ENCODE measurements around the gene ALK.
A peak's percentile ranks its signal among the peaks of the same experiment; 100 is the strongest.

ALK gene

DNA sequence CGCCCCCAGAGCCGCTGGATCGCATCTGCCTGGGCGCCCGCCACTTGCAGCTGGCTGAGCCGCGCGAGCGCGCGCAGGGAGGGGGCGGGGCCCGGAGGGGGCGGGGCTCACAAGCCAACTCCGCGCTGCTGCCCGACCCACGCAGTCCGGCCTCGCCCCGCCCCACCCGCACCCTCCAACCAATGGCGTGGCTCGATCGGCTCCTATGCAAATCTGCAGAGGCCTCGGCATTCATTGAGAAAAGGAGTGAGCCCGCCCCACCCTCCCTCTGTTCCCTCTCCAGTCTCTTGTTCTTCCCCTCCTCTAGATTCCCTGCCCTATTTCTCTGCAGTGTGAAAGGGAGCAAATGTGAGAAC lies at the start of gene ALK:
Gene ALK (minus strand): TSS at position 27 of the 356 bp plus-strand sequence. CDS start 927 bp downstream, outside the sequence.
- peak; percentile 94 for DNase-seq

DNA sequence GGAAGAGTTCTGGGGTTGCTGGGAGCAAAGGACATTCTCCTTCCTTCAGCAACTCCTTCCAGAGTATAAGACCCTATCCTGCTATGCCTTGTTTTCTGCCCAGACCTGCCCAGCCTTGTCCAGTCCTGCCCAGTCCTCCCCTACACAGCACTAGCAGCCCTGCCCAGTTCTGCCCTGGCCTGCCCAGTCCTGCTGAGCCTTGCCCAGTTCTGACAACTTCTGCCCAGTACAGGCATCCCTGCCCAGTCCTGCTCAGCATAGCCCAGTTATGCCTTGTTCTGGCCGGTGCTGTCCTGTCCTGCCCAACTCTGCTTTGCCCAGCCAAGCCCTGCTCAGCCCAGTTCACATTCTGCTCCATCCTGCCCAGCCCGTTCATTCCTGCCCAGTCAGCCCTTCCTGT lies 44.9 kb upstream of the ALK start:
- DNase-seq, result no peak

DNA sequence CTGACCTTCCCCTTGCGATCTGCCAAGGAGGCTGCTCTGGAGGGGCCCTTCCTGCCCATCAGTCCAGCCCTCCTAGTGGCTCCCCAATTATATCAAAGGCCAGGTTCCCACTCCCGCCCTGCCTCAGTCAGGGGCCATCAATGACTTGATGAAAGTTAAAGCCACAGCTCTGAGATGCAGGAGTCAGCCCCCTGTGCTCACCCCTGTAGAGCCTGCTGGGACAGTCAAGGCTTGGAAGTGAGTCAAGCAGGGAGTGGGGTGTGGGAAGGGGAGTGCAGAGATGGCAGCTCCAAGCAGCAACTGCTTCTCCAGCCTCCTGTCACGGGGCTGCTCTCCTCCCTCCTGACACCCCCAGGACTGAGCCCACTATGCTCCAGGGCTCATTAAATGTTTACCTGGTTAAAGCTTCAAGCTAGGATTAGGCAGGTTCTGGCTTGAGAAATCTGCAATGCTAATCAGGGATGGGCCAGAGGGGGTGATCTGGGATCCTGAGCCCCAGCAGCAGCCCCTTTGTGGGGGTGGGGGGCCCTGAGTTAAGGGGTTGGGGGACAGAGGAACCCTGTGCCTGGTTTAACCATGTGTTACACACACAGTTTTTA lies 42.7 kb upstream of the ALK start:
- no peak for DNase-seq

DNA sequence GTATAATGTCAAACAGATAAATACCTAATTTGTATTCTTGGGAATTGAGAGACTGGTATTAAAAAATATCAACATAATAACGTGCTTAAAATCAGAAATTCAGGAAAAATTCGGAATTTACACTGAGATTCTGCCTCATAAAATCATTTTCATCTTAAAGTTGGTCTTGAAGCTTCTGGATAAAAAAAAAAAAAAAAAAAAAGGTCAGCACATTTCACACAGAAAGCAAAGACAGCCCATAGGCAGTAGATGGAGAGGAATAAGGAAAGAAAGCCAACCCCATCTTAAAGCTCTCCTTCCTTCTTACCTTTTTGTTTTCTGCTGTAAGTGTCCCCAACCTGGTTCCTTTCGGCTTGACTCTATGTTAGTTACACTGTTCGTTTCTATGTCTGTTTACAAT lies 41.5 kb upstream of the ALK start:
- no peak for DNase-seq

DNA sequence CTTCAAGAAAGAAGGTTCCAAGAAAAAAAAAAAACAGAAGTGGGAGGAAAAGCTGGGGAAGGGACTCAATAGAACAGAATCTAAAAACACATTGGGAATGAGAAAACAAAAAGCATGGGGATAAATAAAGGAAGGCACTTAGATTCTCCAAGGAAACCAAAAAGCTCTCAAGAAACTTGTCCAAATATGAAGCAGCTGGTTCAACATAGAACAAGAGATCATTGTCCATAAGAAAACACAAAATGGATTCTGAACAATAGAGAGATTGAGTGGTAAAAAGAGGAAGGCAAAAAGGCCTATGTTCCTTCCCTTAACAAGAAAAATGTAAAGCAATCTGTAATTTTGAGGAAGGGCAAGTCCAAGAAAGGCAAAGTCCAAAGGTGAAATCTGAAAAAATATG lies 32.9 kb upstream of the ALK start:
- no peak for DNase-seq

GRCh38 chr2:29952973-29953372 lies 31.6 kb upstream of the ALK start:
- no peak for DNase-seq

- no peak for DNase-seq
These were observed 30.2 kb upstream of the ALK start for GRCh38 chr2:29951576-29951975.

DNA sequence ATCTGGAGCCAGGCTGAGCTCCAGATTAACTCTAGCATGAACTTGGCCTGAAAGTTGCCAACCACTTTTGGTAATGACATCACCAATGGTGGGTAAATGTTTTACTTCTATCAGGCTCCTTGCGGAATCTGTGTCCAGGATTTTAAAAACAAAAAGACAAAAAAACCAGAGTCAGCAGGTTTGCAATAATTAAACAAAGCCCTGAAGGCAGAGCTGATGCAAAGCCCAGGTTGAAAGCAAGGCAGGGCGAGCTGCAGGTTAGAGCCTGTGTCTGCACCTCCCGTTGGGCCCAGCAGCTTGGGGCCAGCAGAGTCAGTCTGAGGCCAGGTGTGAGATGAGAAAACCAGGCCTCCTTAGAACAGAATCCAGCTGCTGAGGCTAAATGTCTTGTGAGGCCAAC lies 29.1 kb upstream of the ALK start:
- DNase-seq, result no peak

GRCh38 chr2:29949042-29949441 lies 27.7 kb upstream of the ALK start:
- no peak for DNase-seq

GRCh38 chr2:29946505-29946904 lies 25.1 kb upstream of the ALK start:
- DNase-seq, result peak; percentile 33

DNA sequence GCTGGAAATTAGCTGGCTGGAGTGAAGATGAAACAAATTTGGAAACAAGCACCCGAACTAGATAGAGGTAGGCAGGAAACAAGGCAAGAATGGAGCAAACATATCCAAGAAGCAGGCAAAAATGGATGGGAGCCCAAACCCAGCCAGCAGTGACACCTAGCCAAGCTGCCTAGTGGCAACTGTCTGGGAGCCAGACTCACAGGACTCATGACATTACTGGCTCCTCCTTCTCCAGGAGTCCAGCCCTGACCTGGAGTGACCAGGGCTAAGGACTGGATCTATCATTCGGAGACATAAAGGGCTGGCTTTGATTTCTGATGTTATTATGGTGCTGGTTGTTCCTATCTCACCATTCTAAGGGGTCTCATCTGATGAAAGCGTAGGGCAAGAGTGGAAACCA lies 21.3 kb upstream of the ALK start:
- no peak for DNase-seq

DNA sequence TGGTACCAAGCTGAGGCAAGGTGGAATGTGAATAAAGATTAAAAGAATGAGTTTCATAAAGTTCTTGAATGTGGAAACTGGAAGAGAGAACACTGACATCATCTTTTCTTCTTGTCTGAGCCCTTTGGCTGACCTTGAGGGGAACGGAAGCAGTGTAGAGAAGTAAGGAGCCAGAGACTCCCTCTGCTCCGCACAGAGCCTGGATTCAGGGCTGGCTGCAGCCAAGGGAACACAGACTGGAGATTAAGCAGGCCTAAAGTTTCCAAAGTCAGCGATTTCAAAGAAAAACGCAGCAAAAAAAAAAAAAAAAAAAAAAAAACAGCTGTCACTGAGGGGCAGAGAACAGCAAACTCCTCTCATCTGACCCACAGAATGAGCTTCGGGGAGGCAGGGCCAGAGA lies 19.3 kb upstream of the ALK start:
- DNase-seq, result no peak

GRCh38 chr2:29936020-29936419 lies 14.6 kb upstream of the ALK start:
- DNase-seq, result no peak

- DNase-seq, result no peak
These were observed 10.4 kb upstream of the ALK start for GRCh38 chr2:29931818-29932217.

DNA sequence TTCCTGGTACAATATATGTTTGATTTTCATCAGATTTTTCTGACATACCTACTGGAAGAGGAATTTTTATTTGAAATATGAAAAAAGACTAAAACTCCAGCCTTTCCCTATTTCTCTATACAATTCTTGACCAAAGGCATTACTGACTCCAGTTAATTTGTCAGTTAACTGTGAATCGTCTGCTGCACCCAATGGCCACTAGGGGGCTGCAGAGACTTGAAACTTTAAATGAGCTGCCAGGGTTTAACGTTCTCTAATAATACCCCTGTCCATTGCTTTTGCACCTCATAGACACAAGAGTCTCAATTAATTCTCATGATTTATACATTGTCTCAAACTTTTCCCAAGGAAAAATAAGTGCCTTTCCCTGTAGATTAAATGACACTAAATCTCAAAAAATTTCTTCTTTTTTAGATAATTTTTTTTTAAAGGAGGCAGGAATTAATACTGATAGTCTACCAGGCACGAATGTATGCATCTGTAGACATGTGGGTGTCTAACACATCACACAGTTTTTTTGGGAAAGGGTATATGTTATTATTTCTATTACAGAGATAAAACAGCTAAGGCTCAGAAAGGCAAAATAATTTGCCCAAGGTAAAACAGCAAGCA lies 1.8 kb upstream of the ALK start:
- peak; percentile 77 for DNase-seq

DNA sequence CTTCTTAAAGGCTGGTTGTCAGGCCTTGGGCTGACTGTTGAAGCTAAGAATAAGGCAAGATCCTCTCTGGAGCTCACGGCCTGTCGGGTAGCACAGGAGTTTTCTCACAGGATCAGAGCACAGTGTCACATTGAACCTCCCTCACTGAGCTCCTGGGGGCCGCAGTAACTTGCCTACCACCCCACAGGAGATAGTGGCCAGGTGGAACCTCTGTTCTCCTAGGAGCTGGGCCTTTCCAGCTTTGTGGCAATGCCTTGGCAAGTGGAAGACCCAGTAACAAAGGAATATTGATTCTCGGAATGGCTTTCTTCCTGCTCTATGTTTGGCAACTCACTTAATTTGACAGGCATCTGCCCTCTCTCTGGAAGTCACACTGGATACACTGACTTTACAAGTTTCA lies 1.2 kb upstream of the ALK start:
- no peak for DNase-seq

DNA sequence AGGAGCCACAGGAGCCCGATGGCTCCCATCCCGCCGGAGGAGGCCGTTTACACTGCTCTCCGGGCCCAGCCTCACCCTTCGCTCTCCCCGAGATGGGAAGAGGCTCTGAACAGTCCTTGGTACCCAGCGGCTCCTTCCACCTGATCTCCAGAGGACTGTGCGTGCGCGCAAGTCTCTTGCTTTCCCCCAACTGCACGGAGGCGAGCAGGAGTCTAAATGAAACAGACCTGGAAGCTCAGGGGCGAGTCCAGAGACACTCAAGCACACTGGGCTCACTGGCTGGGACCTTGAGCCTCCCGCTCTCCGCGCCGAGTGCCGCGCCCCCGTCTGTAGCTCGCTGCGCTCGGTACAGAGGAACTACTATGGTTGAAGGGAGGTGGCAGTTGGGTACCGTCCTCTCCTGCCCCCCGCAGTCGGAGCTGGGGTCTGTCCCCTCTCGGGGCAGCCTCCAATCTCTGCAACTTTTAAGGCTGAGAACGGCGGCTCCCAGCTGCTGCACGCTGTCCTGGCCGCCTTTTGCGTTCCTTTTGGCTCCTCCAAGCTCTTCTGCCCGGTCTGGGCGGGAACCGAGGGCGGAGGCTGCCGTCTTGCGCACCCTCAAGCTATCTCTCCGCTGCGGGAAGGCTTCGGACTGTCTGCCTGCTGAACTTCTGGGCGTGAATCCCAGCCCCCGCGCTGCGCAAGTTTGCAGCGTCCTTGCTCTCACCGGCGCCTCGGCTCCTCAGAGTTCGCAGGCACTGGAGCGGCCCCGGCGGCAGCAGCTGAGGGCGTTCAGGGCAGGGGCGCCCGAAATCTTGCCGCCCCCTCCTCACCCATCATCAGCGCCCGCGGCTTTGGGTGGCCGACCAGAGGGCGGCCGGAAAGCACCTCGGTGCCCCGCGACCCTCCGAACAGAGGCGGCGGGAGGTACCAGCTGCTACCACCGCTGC lies 491 bp downstream of the ALK start:
- DNase-seq, result peak; percentile 64

DNA sequence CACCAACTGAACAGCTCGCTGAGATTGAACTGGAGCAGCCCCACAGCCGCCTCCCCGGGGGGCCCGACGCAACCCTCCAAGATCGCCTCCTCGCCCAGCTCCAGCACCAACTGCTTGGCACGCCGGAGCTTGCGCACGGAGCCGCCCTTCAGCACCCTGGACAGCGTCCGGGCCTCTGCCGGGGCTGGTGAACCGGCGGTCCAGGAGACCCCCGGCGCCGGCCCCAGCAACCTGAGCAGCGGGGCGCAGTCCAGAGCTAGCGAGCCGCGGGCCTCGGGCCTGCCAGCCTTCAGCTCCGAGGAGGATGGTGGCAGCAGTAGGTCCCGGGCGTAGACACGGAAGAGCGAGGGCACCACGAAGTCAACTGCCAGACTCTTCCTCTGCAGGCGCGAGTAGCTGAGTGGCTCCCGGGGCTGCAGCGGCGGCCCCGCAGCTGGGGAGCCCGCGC lies 1.2 kb downstream of the ALK start:
- DNase-seq, result peak; percentile 53

DNA sequence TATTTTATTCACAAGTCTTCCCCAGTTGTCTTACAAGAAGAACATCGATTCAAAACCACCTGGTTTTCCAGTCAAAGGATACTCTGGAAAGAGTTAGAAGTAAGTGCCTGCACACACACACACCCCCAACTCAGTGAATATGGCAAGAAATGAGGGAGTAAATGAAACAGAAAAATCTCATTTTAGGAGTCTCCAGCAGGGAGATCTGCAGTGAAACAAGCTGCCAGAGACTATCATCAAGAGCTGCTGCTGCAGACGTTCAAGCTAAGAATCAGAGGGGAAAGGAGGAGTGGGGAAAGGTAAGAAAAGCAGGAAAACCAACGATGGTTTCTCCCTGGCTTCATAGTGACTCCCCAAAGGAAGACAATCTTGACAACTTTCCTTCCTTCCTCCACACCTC lies 2.4 kb downstream of the ALK start:
- DNase-seq, result peak; percentile 23

DNA sequence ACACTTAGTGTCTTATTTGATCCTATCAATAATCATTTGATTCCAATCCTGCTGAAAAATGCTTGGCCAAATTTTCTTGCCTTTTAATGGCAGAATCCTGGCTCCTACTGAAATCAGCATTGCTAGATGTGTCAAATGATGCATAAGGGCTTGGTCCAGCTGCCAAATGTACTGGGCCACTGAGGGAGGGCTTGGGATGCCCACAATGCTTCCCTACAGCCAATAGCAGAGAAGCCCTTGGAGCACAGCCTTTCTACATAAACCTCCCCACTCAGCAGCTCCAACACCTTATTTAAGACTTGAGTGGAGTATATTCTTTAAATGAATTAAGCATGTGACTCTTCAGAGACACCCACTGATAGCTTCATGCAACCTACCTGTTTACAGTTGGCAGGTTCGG lies 3.6 kb downstream of the ALK start:
- DNase-seq, result no peak

DNA sequence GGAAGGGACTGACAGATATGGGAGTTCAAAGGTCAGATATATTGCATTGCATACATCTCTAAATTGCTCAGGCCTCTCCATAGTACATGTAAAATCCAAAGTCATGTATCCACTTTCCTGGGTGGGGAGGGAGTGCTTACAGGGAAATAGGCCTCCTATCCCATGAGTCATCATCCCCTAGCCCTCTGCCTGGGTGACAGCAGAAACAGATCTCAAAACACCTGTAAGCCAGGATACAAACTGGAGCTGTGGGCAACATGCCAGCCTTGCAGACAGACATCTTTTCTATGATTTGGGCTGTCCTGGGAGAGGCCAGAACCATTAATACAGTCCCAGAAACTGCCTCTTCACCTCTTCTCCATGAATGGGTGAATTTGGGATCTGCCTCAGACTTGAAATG lies 4.8 kb downstream of the ALK start:
- peak; percentile 64 for DNase-seq

GRCh38 chr2:29910960-29911359 lies 10.4 kb downstream of the ALK start:
- no peak for DNase-seq

- no peak for DNase-seq
These were observed 10.9 kb downstream of the ALK start for GRCh38 chr2:29910465-29910864.

GRCh38 chr2:29902356-29902755 lies 19.0 kb downstream of the ALK start:
- no peak for DNase-seq

All from NCI-H69 (cell line).